GM21737 (cell line): ENCODE results near the gene HMX2.

Source experiments
- ATAC-seq: cut with Tn5 transposase; IDR thresholded peaks from one replicate; pipeline ENCODE4 v1.9.1; 2021; ENCODE audit warnings: mild to moderate bottlenecking, moderate library complexity; ENCODE audit not compliant: unreplicated experiment

HMX2 gene

DNA sequence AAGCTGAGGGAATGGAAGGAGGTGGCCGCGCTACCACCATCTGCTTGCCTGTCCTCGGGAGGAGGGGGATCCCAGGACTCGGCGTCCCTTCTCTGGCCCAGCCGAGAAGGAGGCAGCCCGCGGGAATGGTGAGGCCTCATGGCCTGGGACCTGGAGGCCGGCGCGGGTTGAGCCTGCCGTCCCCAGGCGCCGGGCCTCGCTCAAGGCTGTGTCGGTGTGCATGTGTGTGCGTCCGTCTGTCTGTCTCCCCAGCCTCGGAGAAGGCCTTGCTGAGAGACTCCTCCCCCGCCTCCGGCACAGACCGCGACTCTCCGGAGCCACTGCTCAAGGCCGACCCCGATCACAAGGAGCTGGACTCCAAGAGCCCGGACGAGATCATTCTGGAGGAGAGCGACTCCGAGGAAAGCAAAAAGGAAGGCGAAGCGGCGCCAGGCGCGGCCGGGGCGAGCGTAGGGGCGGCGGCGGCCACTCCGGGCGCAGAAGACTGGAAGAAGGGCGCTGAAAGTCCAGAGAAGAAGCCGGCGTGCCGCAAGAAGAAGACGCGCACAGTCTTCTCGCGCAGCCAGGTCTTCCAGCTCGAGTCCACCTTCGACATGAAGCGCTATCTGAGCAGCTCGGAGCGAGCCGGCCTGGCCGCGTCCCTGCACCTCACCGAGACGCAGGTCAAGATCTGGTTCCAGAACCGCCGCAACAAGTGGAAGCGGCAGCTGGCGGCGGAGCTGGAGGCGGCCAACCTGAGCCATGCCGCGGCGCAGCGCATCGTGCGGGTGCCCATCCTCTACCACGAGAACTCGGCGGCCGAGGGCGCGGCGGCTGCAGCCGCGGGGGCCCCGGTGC, 10.9 kb upstream of the HMX2 start:
- ATAC-seq = no peak

DNA sequence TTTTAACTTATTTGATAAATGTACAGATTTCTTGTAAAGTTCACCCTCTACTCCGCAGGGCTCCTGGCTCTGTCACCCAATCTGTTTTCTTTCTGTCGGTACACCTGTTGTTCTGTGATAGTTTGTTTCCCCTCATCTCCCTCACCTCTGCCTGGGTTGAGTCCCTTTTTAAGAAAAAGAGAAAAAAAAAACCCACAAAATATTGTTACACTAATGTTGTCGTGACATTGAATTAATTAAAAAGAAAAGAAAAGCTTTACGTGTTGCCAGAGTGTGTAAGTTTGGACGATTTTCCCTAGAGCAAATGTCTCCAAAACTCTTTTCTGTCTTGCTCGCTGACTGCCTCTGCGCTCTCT, 8.8 kb upstream of the HMX2 start:
- ATAC-seq = no peak

DNA sequence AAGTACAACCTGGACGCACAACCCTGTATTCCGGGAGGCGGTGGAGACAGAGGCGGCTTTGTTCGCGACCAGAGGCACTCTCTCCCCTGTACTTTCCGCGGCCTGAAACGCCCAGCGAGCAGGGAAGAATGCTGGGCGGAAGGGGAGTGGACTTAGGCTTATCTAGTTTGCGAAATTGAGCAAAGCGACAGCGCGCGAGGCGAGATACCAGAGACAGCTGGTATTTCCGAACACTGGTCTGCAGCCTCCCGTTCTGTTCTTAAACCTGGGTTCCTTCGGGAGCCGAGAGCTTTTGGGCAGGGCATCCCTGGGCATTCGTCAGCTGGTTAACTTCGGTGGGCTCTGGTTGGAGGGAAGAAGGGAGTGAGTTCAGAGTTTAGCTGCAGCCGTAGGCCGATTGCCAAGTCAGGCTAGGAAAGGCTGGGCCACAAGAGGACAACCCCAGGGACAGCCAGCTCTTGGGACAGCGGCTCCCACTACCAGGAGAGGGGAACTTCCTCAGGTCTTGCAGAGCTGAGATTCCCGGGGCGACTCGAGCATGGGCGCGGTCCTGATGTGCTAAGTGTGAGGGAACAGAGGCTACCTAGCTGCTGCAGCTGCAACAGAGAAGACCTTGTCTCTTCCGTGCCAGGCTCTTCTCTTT, 8.3 kb upstream of the HMX2 start:
- no peak for ATAC-seq

DNA sequence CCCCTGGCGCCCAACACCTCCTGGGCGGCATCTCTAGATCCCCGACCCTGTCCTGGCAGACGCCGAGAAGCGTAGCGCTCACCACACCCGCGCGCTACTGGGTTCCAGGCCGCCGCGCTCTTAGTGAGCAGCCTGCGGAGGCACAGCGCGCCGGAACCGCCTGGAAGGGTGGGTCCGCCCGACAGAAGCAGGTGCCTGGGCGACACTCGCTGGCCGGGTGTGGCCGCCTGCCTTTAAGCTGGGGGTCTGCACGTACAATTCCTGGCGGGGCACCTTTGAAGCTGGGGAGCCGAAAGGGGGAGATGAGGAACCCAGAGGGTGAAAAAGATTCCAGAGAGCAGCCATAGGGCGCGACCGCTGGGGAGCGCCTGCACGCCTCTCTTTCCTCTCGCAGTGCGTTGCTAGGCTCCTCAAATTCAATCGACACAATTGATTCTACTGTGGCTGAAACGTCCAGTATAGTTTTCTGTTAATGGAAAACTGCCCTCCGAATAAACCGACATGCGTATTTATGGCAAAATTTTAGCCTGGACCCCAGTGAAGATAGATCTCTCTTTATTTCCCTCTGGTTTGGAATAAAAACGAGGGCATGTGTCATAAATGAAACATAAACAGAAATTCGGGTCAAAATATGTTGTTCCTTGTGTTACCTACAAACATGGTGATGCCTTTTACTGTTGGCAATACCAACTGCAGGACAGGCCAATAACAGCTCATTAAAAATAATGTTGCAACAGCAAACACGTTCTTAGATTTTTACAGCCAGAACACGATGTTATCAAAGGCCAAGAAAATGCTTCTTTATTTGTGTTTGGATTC, 7.6 kb upstream of the HMX2 start:
- ATAC-seq = no peak

DNA sequence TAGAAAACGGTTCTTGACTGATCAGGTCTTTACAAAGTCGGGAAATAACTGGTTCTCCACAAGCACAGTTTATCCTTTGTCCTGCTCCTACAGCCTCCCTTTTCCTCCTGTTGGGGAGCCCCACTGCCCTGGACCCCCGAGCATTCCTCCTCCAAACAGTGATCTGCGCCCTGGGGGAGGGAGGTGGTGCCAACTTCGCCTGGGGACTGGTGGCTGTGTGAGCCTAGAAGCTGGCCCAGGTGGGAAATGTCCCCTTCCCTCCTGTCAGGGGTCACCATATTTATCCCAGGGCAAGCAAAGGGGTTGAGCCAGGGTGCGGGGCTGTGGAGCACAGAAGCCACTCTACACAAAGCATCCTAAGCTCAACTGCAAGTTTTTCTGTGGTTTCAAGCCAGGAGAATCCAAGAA, 6.9 kb upstream of the HMX2 start:
- ATAC-seq = no peak

DNA sequence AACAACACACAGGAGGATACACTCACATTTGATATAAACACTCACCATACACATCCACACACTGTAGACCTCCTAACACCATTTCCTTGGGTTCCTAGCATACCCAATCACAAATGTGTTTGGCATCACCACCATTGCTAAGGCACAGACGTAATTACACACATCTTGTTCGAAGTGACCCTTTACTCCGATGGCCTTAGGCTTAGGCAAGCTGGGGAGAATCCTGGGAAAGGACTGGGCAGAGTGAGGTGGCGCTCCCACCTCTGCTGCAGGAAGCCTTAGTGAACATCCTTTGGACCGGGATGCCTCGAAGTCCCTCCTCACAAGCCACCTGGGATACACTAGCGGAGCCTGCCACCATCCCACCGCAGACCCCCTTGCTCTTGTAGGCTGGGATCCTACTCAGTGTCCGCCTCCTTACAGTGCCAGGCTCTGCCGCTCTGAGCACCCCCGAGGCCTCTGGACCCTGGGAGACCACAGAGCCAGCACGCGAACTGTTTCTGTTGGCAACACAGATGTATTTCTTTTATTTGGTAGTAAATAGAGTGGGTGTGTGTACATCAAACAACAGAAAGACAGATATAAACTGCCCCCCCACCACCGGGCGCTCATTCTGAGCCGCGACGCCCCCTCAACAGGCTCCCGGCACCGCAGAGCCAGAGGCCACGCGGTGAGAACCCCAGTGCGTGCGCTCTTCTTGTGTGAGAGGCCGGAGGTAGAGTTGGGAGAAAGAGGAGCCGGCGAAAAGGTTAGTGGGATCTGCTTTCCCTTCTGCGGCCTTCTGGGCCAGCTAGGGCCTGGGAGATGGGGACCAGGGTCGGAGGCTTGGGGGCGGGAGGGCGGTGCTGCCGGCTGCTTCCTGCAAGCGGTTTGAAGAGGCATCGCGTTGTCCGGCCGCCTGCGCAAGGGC, 5.9 kb upstream of the HMX2 start:
- ATAC-seq = no peak

DNA sequence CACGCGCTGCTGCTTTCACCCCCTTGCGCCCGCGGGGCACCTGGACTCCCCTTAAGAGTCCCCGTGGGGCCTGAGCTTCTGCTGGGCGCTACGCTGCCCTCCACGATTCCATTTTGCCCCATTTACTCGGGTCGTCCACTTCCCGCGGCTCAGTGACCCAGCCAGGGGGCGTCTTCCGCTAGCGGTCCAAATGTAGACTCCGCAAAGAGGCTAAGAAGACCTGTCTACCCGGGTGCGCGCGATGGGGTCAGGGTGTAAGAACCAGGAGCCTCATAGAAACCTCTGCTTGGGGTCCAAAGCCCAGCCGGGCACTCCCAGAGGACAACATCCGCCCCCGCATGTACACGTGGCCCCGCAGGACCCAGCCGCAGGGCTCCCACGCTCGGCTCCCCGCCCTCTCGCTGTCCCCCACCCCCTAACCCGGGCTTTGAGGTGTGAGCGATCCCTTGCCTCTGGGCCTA, 5.2 kb upstream of the HMX2 start:
- ATAC-seq = no peak

DNA sequence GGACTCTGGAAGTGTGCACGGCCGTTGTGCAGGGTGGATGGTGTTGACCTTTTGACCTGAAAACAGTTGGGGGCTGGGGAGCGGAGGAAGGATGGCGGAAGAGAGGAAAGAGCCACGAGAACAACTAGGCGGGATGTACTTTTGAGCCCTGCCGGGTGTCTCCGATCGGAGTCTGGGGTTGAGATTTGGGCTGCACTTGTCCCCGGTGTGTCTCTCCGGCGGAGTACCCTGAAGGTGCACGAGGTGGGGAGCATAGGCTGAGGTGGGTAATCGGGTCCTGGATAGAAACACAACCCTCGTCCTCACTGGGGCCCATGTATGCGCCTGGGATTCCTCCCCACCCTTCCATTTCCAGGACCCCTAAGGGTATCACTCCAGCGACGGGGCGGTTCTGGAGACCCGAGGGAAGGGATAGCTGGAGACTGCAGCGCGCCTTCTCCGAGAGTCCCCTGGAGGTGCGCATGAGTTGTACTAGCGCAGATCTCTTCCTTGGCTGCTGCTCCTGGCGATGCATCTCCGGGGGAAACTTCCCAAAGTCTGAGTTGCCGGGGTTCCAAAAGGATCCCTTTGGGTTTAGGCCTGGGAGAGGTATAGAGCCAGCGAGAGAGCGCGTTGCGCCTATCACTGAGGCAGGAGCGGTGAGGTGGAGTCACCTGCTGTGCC, 4.6 kb upstream of the HMX2 start:
- ATAC-seq = no peak

DNA sequence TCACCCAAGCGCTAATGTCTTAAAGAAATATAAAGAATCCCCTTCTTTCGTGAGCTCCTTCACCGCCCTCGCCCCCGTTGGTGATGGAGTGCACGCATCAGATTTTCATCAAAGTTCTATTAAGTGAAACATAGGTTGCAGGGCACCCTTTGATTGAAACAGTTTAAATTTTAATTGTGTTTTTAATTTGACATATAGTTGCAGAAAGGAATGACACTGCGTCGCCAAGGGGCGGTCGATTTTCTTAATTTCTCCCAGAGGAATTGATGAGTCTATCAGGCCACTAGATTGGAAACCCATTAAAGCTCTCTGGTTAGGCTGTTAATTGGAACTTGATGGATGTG, 4.1 kb upstream of the HMX2 start:
- no peak for ATAC-seq

DNA sequence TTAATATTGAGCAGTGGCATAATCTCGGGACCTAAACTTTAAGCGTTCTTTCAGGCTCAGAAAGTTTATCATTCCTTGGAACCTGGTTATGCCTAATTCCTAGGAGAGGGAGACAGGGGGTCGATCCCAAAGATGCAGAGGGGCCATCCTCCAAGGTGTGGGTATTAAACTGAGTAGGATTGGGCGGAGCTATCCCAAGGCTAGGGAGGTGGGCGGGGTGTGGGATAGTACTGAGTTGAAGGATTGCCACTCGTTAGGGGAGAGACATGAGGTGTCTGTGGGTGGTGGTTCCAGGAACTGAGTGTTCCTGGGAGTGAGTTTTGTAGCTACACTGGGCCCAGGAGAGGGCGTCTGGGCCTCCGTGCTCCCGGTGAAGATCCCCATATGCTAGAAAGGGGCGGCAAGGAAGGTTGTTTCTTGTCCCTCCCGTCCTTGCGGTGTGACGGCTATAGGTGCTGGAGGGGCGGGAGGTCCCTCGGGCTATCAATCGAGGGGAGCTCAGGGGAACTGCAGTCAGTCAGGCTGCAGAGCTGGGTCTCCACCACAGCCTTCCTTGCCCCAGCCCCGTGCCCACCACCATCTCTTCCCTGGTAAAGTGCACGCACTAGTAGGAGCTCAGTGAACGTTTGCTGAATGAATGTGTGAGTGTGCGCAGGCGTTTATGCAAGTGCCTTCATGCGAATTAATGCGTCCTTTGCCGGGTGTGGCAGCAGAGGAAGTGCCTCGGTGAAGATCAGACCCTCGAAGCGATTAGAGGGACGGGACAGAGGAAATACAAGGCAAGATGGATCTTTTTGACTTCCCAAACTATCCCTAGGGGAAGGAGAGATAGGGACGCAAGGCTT, 3.0 kb upstream of the HMX2 start:
- no peak for ATAC-seq

DNA sequence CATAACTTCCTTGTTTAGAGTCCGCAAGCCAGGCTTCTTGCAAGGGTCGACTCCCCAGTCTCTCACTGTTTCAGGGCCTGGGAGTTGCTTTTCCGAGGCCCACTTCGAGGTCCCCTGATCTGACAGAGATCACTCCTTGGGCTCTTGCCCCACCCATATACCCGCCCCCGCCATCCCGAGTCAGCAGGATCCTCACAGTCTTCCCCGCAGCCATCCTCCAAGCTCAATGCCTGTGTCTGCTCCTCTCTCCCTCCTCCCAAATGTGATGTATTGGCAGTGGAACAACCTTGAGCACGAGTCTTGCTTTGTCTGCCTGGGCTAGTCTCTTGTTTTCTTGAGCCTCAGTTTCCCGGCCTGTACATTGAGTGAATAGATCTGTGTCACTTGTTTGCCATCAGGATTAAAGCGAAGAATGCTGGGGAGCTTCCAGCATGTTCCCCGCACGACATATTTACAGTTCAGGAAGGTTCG, 2.4 kb upstream of the HMX2 start:
- ATAC-seq = no peak

DNA sequence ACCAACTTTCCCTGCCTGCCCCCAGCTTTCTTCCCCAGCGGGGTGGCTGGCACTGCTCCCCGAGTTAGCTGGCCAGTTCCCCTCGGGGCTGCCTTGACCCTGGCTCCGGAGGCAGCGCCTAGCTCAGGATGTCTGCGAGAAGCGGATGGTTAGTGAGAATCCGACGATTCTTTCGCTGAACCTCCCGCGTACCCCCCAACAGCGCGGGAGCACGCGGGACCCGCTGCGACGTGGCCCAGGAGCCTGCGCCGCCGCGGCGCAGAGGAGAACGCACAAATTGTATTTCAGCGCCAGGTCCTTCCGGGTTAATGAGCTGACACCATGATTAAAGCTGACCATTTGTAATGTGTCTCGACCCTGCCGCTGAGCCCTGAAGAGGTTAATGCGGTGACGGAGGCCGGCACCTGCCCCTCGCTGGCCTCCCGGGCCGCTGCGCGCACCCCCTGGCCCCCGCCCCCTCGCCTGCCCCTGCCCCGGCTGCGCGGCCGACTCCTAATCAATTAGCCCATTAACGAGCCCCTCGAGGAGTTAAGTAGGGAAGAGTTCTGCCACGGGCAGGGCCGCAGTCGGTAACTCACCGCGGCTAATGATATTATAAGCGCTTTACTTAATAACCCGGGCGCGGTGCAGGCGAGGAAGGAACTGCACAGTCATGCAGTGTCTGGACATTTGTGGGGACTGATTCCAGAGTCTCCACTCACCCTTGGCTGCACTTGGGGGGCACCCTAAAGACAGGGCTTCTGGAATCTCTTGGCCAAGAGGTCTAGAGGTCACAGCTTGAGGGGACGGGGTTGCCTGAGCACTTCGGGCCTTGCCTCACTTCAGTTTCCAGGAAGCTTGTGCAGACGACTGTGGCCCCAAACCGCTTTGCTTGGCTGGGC, 1.7 kb upstream of the HMX2 start:
- ATAC-seq = no peak

DNA sequence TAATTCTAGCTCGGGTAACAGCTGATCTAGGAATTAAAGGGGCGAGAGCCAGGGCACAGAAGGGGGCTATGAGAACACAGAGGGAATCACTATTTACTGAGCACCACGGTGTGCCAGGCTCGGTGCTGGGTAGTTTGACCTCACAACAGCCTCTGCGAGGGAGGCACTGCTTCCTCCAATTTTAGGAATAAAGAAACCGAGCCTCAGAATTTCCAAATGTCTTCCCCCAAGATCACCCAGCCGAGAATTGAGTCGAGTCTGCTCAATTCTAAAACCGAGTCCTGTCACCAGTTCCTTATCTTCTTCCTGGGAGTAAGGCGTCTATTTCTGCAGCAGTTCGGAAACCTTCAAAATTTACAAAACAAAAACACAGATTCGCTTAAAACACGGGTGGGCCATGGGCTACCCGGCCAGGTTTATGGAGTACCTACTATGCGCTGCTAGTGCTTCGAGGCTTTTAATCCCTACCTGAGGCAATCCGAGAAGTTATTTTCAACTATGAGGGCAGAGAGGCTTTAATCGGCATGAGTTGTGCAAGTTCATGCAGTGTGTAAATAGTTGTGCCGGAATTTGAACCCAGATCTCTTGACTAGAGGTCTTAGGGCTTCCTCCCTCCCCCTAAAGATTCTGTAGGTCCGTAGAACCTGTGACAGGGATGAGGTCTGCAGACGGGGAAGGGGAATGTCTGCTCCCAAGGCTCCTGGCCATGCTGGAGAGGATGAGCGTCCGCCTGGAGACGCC, 872 bp upstream of the HMX2 start:
- ATAC-seq = no peak

DNA sequence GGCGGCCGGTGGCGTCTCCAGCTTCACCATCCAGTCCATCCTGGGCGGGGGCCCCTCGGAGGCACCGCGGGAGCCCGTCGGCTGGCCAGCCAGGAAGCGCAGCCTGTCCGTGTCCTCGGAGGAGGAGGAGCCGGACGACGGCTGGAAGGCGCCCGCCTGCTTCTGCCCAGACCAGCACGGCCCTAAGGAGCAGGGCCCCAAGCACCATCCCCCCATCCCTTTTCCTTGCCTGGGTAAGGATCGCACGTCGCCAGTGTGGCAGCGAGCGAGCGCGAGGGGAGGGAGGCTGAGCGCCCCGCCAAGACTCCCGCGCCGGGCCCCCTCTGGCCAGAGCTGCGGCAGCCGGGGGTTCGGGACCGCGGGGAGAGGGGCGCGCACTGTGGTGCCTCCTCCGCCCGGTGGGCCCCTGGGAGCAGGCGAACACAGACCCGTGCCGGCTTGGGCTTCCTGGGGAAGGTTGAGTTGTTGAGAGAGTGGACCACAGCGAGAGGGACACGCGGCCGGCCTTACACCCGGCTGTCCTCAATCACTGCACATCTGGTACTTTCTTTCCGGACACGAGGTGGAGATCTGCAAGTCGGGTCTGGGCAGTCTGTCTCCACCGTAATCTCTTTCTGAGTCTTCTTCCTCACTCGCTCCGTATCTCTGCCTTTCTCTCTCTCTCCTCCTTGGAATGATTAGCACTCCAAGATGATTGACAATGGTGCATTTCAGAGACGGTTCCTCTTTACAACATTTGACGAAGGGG, 652 bp downstream of the HMX2 start:
- no peak for ATAC-seq

DNA sequence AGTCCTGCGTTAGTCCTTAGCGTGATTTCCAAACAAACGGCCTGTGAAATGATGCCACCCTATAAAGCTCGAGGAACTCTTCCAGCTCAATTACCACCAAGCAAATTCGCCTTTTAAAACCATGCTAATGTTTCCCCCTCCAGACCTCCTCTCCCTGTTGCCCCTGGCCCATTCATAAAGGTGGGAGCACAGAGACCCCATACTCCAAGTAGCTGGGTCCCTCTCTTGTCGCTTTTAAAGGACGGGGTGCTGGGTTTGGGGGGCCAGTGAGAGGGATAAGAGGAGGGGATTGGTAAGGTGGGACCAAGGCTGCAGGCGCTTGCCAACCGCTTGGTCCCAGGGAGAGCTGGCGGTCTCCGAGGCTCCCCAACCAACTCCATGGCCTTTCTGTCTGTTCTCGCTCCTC, 1.2 kb downstream of the HMX2 start:
- ATAC-seq = no peak

DNA sequence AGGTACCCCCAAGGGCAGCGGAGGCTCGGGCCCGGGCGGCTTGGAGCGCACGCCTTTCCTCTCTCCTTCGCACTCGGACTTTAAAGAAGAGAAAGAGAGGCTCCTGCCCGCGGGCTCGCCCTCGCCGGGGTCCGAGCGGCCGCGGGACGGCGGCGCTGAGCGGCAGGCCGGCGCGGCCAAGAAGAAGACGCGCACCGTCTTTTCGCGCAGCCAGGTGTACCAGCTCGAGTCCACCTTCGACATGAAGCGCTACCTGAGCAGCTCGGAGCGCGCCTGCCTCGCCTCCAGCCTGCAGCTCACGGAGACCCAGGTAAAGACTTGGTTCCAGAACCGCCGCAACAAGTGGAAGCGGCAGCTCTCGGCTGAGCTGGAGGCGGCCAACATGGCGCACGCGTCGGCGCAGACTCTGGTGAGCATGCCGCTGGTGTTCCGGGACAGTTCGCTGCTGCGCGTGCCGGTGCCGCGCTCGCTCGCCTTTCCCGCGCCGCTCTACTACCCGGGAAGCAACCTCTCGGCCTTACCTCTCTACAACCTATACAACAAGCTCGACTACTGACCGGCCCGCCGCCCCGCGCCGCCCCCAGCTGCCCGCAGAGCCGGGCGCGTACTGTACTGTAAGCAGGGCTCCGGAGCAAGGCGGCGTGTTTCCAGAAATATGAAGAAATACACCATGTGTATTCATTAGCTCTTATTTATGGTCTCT, 1.8 kb downstream of the HMX2 start:
- ATAC-seq = no peak
